HL-60 (cell line): ENCODE data around the gene GALNT1.

ENCODE experiments used
- CTCF ChIP-seq: IDR thresholded peaks from one replicate; pipeline ENCODE4 v1.5.1; 2011; ENCODE audit warnings: low read length, control low read depth, inconsistent platforms; ENCODE audit not compliant: insufficient read depth
- GABPA ChIP-seq: IDR thresholded peaks from 2 replicates; pipeline ENCODE4 v1.6.1; 2012; ENCODE audit warnings: low read depth
- POLR2AphosphoS5 ChIP-seq: IDR thresholded peaks from 2 replicates; pipeline ENCODE4 v1.6.1; 2012; ENCODE audit warnings: low read depth
- REST ChIP-seq: IDR thresholded peaks from 2 replicates; pipeline ENCODE4 v1.6.1; 2012; ENCODE audit warnings: low read depth; ENCODE audit not compliant: insufficient replicate concordance

- TF ChIP-seq CTCF (no peak), POLR2AphosphoS5 (no peak), REST (no peak), GABPA (no peak)
Observed at GRCh38 chr18:35578481-35578880, 3.1 kb upstream of the GALNT1 start.
